Cardiac fibroblast (primary cell): ENCODE measurements around the gene RCOR1.

Experiments used
- DNase-seq, 2 donors: peaks; one replicate each; pipeline versions ENCODE4 v3.0.0 to v3.0.0-alpha.2; 2010; ENCODE audit warnings: low read depth in 2 of 2
- H3K4me3 ChIP-seq, 2 donors: replicated peaks in 1 of 2; 1 replicate in 1 of 2; 2 replicates in 1 of 2; pipeline ENCODE4 v1.5.1; 2011; ENCODE audit warnings: low read depth in 2 of 2, low read length in 2 of 2, mild to moderate bottlenecking in 2 of 2, moderate library complexity in 1 of 2
- TF ChIP-seq, protein P1 (sequence below): IDR thresholded peaks from one replicate; pipeline ENCODE4 v1.5.1; 2011; ENCODE audit warnings: low read depth, mild to moderate bottlenecking, low read length, inconsistent platforms

The RCOR1 gene

GRCh38 chr14:102671410-102671809 is 79.0 kb downstream of the RCOR1 start:
- H3K4me3 ChIP-seq: no peak overlapping the region
- DNase-seq: no peak
- TF ChIP-seq, protein P1, sequence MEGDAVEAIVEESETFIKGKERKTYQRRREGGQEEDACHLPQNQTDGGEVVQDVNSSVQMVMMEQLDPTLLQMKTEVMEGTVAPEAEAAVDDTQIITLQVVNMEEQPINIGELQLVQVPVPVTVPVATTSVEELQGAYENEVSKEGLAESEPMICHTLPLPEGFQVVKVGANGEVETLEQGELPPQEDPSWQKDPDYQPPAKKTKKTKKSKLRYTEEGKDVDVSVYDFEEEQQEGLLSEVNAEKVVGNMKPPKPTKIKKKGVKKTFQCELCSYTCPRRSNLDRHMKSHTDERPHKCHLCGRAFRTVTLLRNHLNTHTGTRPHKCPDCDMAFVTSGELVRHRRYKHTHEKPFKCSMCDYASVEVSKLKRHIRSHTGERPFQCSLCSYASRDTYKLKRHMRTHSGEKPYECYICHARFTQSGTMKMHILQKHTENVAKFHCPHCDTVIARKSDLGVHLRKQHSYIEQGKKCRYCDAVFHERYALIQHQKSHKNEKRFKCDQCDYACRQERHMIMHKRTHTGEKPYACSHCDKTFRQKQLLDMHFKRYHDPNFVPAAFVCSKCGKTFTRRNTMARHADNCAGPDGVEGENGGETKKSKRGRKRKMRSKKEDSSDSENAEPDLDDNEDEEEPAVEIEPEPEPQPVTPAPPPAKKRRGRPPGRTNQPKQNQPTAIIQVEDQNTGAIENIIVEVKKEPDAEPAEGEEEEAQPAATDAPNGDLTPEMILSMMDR: no peak

- DNase-seq: no peak
- TF ChIP-seq, protein P1: peak; percentile 6
- H3K4me3 ChIP-seq: no peak overlapping the region
Observed at GRCh38 chr14:102672410-102672960, 80.0 kb downstream of the RCOR1 start.

- no peak for DNase-seq
- TF ChIP-seq, protein P1: no peak
- no peak overlapping the region for H3K4me3 ChIP-seq
Observed at GRCh38 chr14:102675396-102675795, 82.9 kb downstream of the RCOR1 start.

DNA sequence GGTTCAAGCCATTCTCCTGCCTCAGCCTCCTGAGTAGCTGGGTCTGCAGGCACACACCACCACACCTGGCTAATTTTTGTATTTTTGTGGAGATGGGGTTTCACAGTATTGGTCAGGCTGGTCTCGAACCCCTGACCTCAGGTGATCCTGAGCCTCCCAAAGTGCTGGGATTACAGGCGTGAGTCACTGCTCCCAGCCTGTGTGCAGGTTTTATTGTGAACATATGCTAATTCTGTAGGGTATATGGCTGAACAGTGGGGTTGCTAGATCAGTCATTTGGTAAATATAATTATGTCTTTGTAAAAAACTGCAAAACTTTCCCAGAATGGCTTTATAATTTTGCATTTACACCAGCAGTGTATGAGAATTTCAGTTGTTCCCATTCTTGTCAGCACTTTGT is 85.9 kb downstream of the RCOR1 start:
- TF ChIP-seq, protein P1: no peak
- DNase-seq: no peak
- H3K4me3 ChIP-seq: no peak overlapping the region

- DNase-seq: no peak
- TF ChIP-seq, protein P1: no peak
- H3K4me3 ChIP-seq: no peak overlapping the region
Observed at GRCh38 chr14:102683399-102684297, 91.2 kb downstream of the RCOR1 start.

GRCh38 chr14:102684298-102684663 is 91.8 kb downstream of the RCOR1 start:
- H3K4me3 ChIP-seq: no peak overlapping the region
- TF ChIP-seq, protein P1: no peak
- DNase-seq: no peak
